22Rv1 (cell line): Measurements from ENCODE around the gene POLR2J.
"Not testable (repeated sequence)": the region's sequence is repeated elsewhere in the genome, so short reads cannot be mapped to it uniquely, and the experiment has no call there.

Experiments used
- H3K27ac ChIP-seq: fragments of 450-650 bp; 2 replicates; pipeline ENCODE4 v1.5.1; 2017
- ZFX ChIP-seq: fragments of 450-650 bp; IDR thresholded peaks from 2 replicates; pipeline ENCODE4 v1.6.1; 2017; ENCODE audit warnings: antibody characterized with exemption, borderline replicate concordance
- TF ChIP-seq, protein P1 (sequence below): fragments of 450-650 bp; IDR thresholded peaks from 2 replicates; pipeline ENCODE4 v1.5.1; 2017; ENCODE audit warnings: mild to moderate bottlenecking

POLR2J gene

DNA sequence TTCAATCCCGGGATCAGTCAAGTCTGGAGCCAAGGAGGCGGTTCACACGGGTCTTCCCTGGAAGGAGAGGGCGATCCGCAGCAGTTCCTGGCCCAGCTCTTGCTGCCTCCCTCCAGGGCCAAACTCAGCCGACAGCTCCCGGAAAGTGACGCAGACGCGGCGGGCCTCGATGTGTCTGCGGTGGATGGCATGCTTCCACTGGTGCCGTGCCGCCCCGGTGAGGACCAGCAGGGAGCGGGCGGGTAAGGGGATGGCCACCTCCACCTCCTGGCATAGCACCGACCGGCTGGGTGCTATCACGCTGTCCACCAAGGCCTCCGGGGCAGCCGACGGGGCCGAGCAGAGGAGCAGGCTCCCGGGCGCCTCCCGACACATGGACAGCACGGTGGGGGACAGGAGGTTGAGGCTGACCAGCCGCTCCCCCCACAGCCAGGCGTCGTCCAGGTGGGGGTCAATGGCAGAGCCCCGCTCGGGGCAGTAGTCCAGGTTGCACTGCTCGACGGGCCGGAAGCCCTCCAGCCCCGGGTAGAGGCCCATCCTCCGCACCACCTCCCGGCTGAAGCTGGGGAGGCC lies 21.3 kb downstream of the POLR2J start:
- TF ChIP-seq, protein P1, sequence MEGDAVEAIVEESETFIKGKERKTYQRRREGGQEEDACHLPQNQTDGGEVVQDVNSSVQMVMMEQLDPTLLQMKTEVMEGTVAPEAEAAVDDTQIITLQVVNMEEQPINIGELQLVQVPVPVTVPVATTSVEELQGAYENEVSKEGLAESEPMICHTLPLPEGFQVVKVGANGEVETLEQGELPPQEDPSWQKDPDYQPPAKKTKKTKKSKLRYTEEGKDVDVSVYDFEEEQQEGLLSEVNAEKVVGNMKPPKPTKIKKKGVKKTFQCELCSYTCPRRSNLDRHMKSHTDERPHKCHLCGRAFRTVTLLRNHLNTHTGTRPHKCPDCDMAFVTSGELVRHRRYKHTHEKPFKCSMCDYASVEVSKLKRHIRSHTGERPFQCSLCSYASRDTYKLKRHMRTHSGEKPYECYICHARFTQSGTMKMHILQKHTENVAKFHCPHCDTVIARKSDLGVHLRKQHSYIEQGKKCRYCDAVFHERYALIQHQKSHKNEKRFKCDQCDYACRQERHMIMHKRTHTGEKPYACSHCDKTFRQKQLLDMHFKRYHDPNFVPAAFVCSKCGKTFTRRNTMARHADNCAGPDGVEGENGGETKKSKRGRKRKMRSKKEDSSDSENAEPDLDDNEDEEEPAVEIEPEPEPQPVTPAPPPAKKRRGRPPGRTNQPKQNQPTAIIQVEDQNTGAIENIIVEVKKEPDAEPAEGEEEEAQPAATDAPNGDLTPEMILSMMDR: no peak
- TF ChIP-seq ZFX: no peak
- no peak overlapping the region for H3K27ac ChIP-seq

DNA sequence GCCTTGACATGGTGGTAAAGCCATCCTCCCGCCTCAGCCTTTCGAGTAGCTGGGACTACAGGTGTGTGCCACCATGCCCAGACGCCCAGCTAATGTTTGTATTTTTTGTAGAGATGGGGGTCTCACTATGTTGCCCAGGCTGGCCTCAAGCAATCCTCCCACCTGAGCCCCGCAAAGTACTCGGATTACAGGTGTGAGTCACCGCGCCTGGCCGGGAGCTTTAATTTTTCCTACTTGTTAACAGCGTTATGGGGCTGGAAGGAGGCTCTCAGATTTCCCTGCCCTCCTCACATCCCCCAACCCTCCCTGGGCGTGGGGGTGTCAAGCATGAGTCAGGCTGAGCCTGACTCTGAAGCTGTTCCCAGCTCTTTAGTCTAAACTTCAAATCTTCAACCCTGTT lies 22.4 kb downstream of the POLR2J start:
- H3K27ac ChIP-seq: no peak overlapping the region
- TF ChIP-seq, protein P1: no peak
- no peak for TF ChIP-seq ZFX

- no peak overlapping the region for H3K27ac ChIP-seq
- TF ChIP-seq, protein P1: no peak
- no peak for TF ChIP-seq ZFX
Observed at GRCh38 chr7:102455596-102455995, 23.1 kb downstream of the POLR2J start.

- not testable (repeated sequence) for H3K27ac ChIP-seq
Observed at GRCh38 chr7:102454932-102455331, 23.8 kb downstream of the POLR2J start.

GRCh38 chr7:102454468-102454867 lies 24.3 kb downstream of the POLR2J start:
- TF ChIP-seq ZFX: no peak
- TF ChIP-seq, protein P1: no peak
- H3K27ac ChIP-seq: no peak overlapping the region

DNA sequence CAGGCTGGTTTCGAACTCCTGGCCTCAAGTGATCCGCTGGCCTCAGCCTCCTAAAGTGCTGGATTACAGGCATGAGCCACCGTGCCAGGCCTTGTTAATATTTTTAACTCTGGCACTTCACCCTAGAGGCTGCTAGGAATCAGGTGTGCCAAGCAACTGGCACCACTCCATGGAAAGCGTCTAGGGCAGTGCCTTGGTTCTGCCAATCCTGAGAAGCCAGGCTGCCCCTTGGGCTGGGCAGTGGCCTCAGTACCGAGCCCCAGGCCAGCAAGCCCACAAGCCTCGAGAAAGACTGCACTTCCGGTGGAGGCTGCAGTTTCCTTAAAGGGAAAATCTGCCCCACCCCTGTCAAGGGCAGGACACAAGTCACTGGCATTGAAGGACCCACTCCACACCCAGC lies 25.4 kb downstream of the POLR2J start:
- H3K27ac ChIP-seq: no peak overlapping the region
- TF ChIP-seq, protein P1: no peak
- TF ChIP-seq ZFX: no peak

GRCh38 chr7:102452451-102452850 lies 26.3 kb downstream of the POLR2J start:
- no peak for TF ChIP-seq ZFX
- TF ChIP-seq, protein P1: no peak
- no peak overlapping the region for H3K27ac ChIP-seq

- H3K27ac ChIP-seq: no peak overlapping the region
- TF ChIP-seq, protein P1: no peak
- TF ChIP-seq ZFX: no peak
Observed at GRCh38 chr7:102451371-102452054, 27.2 kb downstream of the POLR2J start.
